ENCODE measurements around the gene CBR1.

GRCh38 chr21:36060159-36060921 lies 9.5 kb upstream of the CBR1 start, which contains the start of gene SETD4:
- TF ChIP-seq EZH2phosphoT487 (IDR thresholded peaks at IDR 0.05; ENCODE audit: borderline replicate concordance, low read depth, low read length) (no peak), CTCF (conservative IDR thresholded peaks at IDR 0.05; ENCODE audit: low read length) (no peak)

Measured in OCI-LY7 (cell line).